Measurements from ENCODE around the gene MALAT1.
"Not testable (repeated sequence)": the region's sequence is repeated elsewhere in the genome, so short reads cannot be mapped to it uniquely, and the experiment has no call there.

The MALAT1 gene

GRCh38 chr11:65499713-65500386, 1.0 kb downstream of the MALAT1 start:
- DNase-seq = no peak

- no peak for DNase-seq
Measured at GRCh38 chr11:65500387-65501185, 1.7 kb downstream of the MALAT1 start.

GRCh38 chr11:65501186-65501471, 2.3 kb downstream of the MALAT1 start:
- no peak for DNase-seq

- no peak for DNase-seq
Measured at GRCh38 chr11:65501472-65502273, 2.8 kb downstream of the MALAT1 start.

- no peak for DNase-seq
Measured at GRCh38 chr11:65502274-65502554, 3.4 kb downstream of the MALAT1 start.

GRCh38 chr11:65502555-65503367, 3.9 kb downstream of the MALAT1 start:
- DNase-seq = no peak

GRCh38 chr11:65503368-65503948, 4.6 kb downstream of the MALAT1 start:
- no peak for DNase-seq

- no peak for DNase-seq
Measured at GRCh38 chr11:65503949-65504673, 5.3 kb downstream of the MALAT1 start.

- DNase-seq = no peak
Measured at GRCh38 chr11:65504674-65505465, 6.0 kb downstream of the MALAT1 start.

- no peak for DNase-seq
Measured at GRCh38 chr11:65505466-65506289, 6.8 kb downstream of the MALAT1 start.

GRCh38 chr11:65506290-65506771, 7.5 kb downstream of the MALAT1 start:
- DNase-seq = no peak

- peak; percentile 61 for DNase-seq
Measured at GRCh38 chr11:65506772-65507505, 8.1 kb downstream of the MALAT1 start.

GRCh38 chr11:65512311-65512710, 13.5 kb downstream of the MALAT1 start:
- DNase-seq = not testable (repeated sequence)

- DNase-seq = no peak
Measured at GRCh38 chr11:65516135-65516968, 17.5 kb downstream of the MALAT1 start.

- DNase-seq = not testable (repeated sequence)
Measured at GRCh38 chr11:65518941-65519549, 20.2 kb downstream of the MALAT1 start.

GRCh38 chr11:65521777-65522521, 23.1 kb downstream of the MALAT1 start:
- DNase-seq = not testable (repeated sequence)
